HG03571 (cell line): ENCODE measurements around the gene PPP1R26.
A peak's percentile ranks its signal among the peaks of the same experiment; 100 is the strongest.

Source experiments
- ATAC-seq: cut with Tn5 transposase; IDR thresholded peaks from one replicate; pipeline ENCODE4 v1.9.1; 2021; ENCODE audit not compliant: unreplicated experiment

PPP1R26 gene

GRCh38 chr9:135488013-135488330 is 8.4 kb downstream of the PPP1R26 start:
- no peak for ATAC-seq

DNA sequence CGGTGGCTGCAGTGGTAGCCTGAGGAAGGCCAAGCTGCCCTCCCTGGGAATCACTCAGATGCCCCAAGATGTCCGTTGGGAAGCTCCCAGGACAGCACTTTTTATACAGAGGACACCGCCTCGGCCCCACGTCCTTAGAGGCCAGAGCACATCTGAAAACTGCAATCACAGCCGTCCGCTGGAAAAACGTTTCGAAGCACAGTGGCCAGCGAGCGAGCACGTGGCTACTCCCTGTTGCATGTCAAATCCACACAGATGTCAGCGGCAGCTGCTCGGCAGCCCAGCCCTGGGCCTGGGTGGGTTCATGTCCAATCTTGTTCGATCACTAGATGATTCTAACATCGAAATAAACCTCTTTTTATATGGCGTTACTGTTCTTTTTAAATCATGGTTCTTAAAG is 8.9 kb downstream of the PPP1R26 start:
- no peak for ATAC-seq

DNA sequence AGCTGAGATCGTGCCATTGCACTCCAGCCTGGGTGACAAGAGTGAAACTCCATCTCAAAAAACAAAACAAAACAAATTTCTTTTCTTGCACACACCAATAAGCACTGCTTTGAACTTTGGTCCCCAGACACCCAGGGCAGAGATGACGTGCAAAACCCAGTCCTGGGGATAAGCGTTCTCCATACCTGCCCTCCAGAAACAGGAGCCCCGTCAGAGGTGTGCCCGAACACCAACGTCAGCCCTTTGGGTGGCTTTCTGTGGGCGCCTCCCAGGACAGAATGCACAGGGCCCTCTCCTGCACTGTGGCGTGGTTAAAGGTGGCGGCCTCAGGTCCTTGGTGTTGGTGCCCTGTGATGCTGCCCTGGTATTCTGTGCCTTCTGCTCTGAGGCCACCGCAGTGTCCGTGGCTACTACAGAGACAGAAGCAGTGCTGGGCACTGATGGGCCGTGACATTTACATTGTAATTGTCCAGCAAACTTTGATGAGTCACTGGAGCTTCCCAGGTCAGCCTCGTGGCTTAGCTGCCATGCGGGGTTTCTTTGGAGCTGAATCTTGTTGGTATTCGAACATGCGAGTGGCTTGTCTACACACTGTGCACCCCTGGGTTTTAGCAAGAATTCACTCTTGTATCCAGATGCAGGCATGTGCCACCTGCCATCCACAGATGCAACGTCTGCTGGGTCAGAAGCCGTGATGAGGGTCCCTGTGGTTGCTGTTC is 9.8 kb downstream of the PPP1R26 start:
- ATAC-seq = no peak

DNA sequence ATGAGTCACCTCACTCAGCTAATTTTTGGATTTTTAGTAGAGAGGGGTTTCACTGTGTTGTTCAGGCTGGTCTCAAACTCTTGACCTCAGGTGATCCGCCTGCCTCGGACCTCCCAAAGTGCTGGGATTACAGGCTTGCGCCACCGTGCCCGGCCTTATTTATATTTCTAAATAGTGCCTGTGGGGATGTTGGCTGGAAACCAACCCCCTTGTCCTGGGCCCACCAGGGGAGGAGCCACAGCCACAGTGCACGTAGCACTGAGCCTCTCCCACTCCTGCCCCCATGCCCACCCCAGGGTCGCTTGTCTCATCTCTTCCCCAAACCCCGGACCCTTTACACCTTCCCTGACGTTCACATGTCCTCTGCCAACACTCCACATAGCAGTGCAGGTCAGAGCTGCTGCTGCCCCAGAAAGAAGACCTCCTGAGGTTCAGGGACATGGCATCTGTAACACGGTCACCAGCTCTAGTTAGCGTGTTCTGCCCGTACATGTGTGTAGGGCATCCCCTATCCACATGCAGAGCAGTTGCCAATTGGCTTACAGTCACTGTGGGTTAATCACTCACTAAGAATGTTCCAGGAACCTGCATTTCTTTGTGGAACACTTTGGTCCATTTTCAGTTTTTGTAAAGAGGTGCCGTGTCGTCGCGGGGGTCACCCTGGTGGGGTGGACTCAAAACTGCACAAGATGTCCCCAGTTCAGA is 10.7 kb downstream of the PPP1R26 start:
- ATAC-seq = no peak

DNA sequence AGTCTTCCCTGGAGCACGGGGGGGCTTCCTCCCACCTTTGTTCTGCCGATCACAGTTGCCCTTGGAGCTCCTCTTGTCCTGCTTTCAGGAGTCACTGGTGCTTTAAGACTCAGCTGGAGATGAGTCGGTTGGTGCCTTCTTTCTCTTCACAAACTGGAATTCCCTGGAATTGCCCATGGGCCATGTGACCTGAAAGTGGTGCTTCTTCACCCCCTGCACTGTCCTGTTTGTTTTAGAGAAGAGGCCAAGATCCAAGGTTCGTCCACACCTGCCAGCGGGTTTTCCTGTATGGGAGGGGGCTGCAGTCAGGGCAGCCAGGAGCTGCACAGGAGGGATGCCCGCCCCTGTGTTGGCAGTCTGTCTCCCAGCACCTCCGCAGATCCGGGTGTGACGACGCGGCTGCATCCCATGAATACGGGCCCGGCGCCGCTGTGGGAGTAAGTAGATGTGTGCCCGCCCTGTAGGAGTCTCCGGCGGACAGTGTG is 11.4 kb downstream of the PPP1R26 start:
- no peak for ATAC-seq

GRCh38 chr9:135491764-135492163 is 12.2 kb downstream of the PPP1R26 start:
- ATAC-seq = no peak

DNA sequence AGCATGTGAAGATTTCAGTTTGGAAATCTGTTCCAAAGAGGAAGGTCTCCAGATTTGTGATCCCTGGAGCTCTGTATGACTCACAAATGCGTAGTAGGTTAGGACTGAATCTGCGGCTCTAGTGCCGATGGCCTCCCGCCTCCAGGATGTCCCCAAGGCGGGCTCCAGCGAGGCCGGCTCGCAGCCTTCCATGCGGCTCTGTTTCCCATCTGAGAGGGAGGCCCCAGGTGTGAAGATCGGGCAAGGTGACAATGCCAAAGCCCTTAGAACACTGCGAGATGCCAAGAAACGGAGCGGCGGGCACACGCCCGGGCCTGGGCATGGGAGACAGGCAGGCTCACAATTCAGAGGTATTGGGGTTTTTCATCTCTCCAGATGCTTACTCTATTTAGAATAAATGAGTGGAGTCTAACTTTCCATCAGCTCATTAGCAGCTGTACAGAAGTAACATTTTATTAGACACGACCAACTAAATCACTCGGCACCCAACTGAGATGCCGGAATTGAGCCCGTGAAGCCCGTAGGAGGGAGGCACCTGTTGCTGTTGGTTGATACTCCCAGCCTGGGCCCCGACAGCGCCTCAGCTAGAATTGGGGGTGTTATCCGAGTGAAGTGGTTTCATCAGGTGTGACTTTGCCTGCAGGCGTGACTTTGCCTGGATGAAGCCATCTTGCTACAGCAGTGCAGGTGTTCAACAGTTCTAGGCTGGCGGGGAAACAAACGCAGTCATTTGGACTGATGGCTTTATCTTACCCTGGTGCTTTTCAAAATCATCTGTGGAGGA is 13.5 kb downstream of the PPP1R26 start:
- ATAC-seq = no peak

- ATAC-seq = no peak
Observed at GRCh38 chr9:135494791-135495559, 15.4 kb downstream of the PPP1R26 start.

DNA sequence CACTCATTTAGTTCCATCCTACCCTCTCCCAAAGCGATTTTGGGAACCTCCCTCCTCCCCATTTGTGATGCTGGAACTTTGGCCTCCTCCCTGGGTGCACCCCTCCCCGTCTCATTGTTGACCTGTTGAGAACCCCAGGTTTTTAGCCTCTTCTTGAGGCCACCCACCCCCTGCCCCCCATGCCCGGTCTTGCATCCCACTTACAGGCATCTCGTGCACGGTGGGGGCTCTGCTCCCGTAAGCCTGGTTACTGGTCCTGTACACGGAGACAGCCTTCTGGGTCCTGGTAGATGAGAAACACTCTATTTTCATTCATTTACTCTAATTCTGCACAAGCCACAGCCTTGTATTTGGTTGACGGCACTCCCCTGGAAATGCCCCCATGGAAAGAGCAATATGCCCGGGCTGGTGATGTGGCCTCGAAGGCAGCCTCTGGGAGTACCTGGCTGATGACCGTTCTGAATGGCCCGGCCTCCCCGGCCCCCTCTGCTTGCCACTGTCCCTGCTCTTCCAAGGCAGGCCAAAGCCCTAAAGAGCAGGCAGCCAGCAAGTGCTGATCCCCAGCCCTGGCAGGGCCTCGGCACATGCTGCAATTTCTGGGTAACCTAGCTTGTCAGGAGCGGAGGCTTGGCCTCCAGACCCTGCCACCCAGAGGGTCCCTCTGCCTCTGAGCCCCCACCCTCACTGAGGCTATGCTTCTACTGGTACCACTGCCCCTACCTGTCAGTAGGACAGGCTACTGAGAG is 19.0 kb downstream of the PPP1R26 start:
- ATAC-seq = no peak

DNA sequence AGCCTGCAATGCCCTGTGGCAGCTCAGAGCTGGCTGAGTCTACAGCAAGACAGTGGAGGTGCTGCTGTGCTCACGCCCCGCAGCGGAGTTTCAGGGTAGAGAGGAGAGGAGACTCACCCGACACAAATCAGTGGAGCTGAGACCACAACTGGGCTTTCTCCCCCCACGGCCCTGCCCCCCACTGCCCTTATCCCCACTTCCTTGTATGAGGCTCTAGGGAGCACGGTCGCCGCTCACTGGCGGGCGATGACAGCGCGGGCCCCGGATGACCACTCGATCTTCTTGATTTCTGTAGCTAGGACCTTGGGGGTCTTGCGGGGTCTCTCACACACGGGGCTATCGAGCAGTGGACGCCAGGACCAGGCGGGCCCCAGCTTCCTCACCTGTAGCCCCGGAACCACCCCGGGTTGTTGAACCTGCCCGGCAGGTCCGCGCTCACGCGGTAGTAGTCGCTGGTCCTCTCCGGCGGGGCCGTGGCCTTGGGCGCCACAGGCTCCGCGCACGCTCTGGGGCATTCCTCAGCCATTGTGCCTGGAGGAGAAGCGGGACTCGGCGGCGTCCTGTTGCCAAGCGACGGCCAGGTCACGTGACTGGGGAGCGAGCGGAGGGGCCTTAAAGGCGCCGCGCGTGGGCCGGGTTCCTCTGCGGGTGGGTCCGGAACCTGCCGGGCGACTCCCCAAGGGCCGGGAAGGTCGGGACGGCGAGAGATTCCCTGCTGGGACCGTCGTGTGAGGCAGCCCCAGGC is 19.9 kb downstream of the PPP1R26 start:
- no peak for ATAC-seq

DNA sequence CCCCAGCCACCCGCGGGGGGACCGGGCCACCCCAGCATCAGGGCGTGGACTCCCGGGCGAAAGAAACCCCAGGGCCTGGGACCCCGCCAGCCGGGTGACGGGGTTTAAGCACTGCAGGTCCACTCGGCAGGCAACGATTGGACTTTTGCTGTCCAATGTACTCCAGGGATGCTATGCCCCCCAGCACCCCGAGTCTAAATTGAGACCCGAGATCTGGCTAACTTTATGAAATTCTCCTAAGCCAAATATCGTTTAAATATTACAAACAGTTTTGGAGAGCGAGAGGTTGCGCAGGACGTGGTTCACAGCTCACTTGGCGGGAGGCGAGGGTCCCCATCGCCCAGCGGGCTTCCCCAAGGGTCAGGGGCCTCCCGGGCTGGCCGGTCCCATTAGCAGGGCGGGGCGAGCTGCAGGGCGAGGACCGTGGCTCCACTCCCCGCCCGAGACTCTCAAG is 20.5 kb downstream of the PPP1R26 start:
- ATAC-seq = no peak

GRCh38 chr9:135500525-135501260 is 21.1 kb downstream of the PPP1R26 start, which contains the start of gene MRPS2:
TSS of gene MRPS2 (plus strand) at chr9:135500682. CDS start at chr9:135500711, 29 bp downstream.
- peak; percentile 86 for ATAC-seq

DNA sequence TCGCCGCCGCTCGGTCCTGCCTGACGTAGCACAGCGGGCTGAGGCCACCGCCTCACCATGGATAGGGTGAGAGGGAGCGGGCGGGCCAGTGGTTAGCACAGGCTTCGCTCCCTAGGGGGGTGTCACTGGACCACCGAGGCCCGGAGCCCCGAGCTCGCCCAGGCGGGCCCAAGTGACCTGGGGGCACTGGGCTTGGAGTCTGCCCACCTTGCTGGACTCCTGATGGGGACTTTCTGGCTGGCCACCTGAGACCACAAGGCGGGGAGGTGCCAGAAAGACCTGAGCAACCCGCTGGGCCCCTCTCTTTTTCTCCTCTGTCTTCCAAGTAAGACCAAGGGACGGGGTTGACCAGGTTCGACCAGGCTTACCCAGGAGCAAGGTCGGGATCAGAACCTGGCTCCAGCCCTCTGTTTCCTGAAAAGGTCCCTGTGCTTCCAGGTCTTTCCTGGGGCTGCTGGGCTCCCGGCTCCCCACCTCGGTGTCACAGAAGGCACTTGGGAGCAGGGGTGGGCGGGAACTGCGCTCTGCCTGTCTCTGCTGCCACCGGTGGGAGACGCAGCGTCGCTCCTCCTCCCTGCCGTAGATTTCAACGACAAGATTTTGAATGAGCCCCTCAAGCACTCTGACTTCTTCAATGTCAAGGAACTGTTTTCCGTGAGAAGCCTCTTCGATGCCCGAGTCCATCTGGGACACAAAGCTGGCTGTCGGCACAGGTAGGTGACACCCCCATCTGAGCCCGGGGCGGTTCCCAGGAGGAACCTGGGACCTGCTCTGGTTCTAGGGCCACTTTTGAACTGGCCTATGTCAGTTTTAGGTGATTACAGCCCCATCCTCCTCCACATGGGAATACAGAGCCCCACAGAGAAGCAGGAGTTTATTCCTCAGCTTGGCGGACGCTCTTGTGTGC is 21.9 kb downstream of the PPP1R26 start:
- no peak for ATAC-seq

DNA sequence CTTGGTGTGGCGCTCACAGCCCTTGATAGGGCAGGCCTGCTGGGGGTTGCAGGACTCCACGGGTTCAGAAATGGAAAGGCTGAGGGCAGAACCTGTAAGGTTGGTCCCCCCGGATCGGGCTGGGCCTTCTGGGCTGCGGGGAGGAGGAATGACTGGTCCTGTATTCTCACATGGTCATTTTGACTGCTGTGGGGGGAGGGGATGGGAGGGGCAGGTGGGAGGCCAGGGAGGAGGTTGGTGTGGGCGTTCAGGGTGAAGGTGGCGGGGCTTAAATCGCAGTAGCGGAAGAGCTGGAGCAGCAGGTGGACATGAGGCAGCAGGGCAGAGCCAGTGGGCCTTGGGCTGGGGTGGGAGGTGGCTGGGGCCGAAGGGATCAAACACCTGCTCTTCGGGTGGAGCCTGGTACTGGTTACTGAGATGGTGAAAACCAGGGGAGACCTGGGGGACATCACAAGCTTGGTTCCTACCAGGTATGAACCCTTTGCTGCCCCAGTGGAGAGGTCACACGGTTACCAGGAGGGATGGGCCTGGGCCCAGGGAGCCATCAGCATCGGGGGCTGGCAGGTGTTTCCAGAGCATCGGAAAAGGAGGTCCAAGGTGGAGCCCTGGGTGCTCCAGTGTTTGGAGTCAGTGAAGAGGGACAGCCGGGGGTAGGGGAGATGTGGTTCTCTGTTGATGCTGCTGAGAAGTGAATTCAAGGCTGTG is 22.7 kb downstream of the PPP1R26 start:
- ATAC-seq = no peak

- no peak for ATAC-seq
Observed at GRCh38 chr9:135502873-135503321, 23.3 kb downstream of the PPP1R26 start.

DNA sequence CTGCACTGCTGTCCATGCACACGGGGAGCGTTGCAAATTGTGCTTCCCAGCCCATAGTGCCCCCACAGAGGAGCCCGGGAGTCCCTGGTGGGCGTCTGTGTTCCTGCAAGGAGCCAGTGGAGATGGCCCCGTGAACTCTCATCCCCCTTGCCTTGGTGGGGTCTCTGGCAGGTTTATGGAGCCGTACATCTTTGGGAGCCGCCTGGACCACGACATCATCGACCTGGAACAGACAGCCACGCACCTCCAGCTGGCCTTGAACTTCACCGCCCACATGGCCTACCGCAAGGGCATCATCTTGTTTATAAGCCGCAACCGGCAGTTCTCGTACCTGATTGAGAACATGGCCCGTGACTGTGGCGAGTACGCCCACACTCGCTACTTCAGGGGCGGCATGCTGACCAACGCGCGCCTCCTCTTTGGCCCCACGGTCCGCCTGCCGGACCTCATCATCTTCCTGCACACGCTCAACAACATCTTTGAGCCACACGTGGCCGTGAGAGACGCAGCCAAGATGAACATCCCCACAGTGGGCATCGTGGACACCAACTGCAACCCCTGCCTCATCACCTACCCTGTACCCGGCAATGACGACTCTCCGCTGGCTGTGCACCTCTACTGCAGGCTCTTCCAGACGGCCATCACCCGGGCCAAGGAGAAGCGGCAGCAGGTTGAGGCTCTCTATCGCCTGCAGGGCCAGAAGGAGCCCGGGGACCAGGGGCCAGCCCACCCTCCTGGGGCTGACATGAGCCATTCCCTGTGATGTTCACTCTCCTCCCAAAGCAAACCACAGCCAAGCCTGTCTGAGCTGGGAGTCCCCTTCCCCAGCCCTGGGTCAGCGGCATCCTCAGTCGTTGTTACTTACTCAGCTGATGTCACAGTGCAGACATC is 24.0 kb downstream of the PPP1R26 start:
- ATAC-seq = no peak
